OCI-LY7 (cell line): ENCODE data around the gene KLRD1. TPM values are rescaled to one million over a fixed set of nuclear protein-coding genes. Genes with fewer than 3 reads are reported as not detected.
"Not testable (repeated sequence)": the region's sequence is repeated elsewhere in the genome, so short reads cannot be mapped to it uniquely, and the experiment has no call there.

ENCODE experiments used
- BruUV-seq: library from RNA; stranded (reverse); fragments of 400-500 nt; replicated peaks from 2 replicates; lab custom pipeline; 2021; lab: Mats Ljungman, UMichigan
- CTCF ChIA-PET: fragments of 300-600 bp; sonication (Branson Sonifier 250); formaldehyde crosslinking; loops from one replicate; lab custom pipeline; 2022; ENCODE audit warnings: antibody characterized with exemption; ENCODE audit not compliant: unreplicated experiment; lab: Charles Lee
- POLR2A ChIA-PET: fragments of 300-600 bp; sonication (Branson Sonifier 250); formaldehyde crosslinking; loops from one replicate; lab custom pipeline; 2022; ENCODE audit warnings: antibody characterized with exemption; lab: Charles Lee
- DNase-seq: peaks from one replicate; pipeline ENCODE4 v3.0.0-alpha.2; 2015; ENCODE audit warnings: low spot score
- H2AFZ ChIP-seq: fragments of 200-600 bp; sonication (generic), shearing (Covaris generic); 2 replicates; pipeline ENCODE4 v1.6.1; 2014; ENCODE audit warnings: mild to moderate bottlenecking, antibody characterized with exemption, low read length, moderate library complexity
- H3K27ac ChIP-seq: fragments of 200-600 bp; sonication (generic); 2 replicates; pipeline ENCODE4 v1.5.1; 2014; ENCODE audit warnings: mixed run types, low read depth, mild to moderate bottlenecking, moderate library complexity, low read length, inconsistent platforms; ENCODE audit not compliant: poor library complexity, severe bottlenecking
- H3K36me3 ChIP-seq: fragments of 200-600 bp; sonication (generic); 2 replicates; pipeline ENCODE4 v1.6.1; 2014; ENCODE audit warnings: mild to moderate bottlenecking, antibody characterized with exemption, low read length, moderate library complexity, mixed read lengths; ENCODE audit not compliant: insufficient read depth
- H3K4me1 ChIP-seq: fragments of 200-600 bp; sonication (generic); 2 replicates; pipeline ENCODE4 v1.5.1; 2014; ENCODE audit warnings: mild to moderate bottlenecking, low read length; ENCODE audit not compliant: insufficient read depth, poor library complexity, severe bottlenecking
- H3K4me2 ChIP-seq: fragments of 200-600 bp; sonication (generic); 2 replicates; pipeline ENCODE4 v1.6.1; 2014; ENCODE audit warnings: mild to moderate bottlenecking, low read length
- H3K4me3 ChIP-seq: fragments of 200-600 bp; sonication (generic); 2 replicates; pipeline ENCODE4 v1.5.1; 2014; ENCODE audit warnings: mild to moderate bottlenecking, low read depth, low read length; ENCODE audit not compliant: poor library complexity, severe bottlenecking
- H3K79me2 ChIP-seq: fragments of 200-600 bp; sonication (generic); 2 replicates; pipeline ENCODE4 v1.6.1; 2016; ENCODE audit warnings: low read depth, mild to moderate bottlenecking, low read length, moderate library complexity, mixed read lengths; ENCODE audit not compliant: insufficient read depth
- H3K9me2 ChIP-seq: fragments of 200-600 bp; sonication (generic); 2 replicates; pipeline ENCODE4 v1.6.1; 2016; ENCODE audit warnings: mild to moderate bottlenecking, low read length, mixed read lengths; ENCODE audit not compliant: insufficient read depth
- H3K9me3 ChIP-seq: fragments of 200-600 bp; sonication (generic); 2 replicates; pipeline ENCODE4 v1.6.1; 2014; ENCODE audit warnings: mild to moderate bottlenecking, mixed run types, low read length, mixed read lengths
- H4K20me1 ChIP-seq: fragments of 200-600 bp; sonication (generic); 2 replicates; pipeline ENCODE4 v1.6.1; 2014; ENCODE audit warnings: mild to moderate bottlenecking, antibody characterized with exemption, low read length, moderate library complexity, mixed read lengths; ENCODE audit not compliant: insufficient read depth
- EZH2phosphoT487 ChIP-seq: fragments of 200-600 bp; sonication (generic); IDR thresholded peaks from 2 replicates; pipeline ENCODE4 v1.6.1; 2018; ENCODE audit warnings: low read depth, borderline replicate concordance, mild to moderate bottlenecking, mixed run types, antibody characterized with exemption, low read length, moderate library complexity, mixed read lengths
- intact Hi-C: fragments of 100-400 bp; cut with micrococcal nuclease; formaldehyde crosslinking; loops from one replicate; pipeline ENCODE4 v1.10.0; 2022; ENCODE audit not compliant: unreplicated experiment
- total RNA-seq, 2 experiments: library from RNA; depleted of rRNA in 1 of 2; stranded (reverse); fragments of >200 nt in 1 of 2; shearing (Covaris generic) in 1 of 2; gene quantifications; 2 replicates each; pipeline ENCODE4 v1.2.3, GENCODE V29; 2014 to 2022
- TF ChIP-seq, protein P1 (sequence below): fragments of 200-600 bp; sonication (generic); conservative IDR thresholded peaks from 2 replicates; pipeline ENCODE4 v1.5.1; 2014; ENCODE audit warnings: mild to moderate bottlenecking, antibody characterized with exemption, low read length, moderate library complexity, mixed read lengths

KLRD1 gene
- total RNA-seq, 2 experiments from 2014 or later, result under 0.01 to 0.04 TPM

DNA sequence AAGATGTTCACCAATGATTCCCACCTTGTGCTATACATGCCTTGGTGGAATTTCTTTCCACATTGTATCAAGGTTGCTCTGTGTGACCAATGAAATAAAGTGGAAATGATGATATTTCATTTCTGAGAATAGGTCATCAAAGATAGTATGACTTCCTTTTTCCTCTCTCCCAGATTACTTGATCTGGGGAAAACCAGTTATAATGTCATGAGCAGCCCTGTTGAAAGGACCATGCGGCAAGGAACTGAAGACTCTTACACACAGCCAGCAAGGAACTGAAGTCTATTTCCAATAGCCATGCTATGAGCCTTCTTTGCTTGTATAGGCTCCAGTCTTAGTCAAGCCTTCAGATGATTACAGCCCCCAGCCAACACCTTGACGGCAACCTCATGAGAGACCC is 11.7 kb downstream of the KLRD1 start:
- intact Hi-C loops, result no loop called here
- Histone ChIP-seq H3K9me2 (no peaks in the 10 kb centered on the region), H3K79me2 (no peaks in the 10 kb centered on the region), H2AFZ (no peak overlapping the region), H3K27ac (no peak overlapping the region), H3K9me3 (no peaks in the 10 kb centered on the region), H3K4me2 (no peak overlapping the region), H3K4me3 (no peak overlapping the region), H3K36me3 (no peaks in the 10 kb centered on the region), H4K20me1 (no peaks in the 10 kb centered on the region), H3K4me1 (no peaks in the 10 kb centered on the region)
- no peak for DNase-seq
- TF ChIP-seq, protein P1, sequence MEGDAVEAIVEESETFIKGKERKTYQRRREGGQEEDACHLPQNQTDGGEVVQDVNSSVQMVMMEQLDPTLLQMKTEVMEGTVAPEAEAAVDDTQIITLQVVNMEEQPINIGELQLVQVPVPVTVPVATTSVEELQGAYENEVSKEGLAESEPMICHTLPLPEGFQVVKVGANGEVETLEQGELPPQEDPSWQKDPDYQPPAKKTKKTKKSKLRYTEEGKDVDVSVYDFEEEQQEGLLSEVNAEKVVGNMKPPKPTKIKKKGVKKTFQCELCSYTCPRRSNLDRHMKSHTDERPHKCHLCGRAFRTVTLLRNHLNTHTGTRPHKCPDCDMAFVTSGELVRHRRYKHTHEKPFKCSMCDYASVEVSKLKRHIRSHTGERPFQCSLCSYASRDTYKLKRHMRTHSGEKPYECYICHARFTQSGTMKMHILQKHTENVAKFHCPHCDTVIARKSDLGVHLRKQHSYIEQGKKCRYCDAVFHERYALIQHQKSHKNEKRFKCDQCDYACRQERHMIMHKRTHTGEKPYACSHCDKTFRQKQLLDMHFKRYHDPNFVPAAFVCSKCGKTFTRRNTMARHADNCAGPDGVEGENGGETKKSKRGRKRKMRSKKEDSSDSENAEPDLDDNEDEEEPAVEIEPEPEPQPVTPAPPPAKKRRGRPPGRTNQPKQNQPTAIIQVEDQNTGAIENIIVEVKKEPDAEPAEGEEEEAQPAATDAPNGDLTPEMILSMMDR, result no peak
- TF ChIP-seq EZH2phosphoT487, result no peak
- ChIA-PET POLR2A (interaction anchor here (0.6 to 0.7 kb wide), 2 partner anchors 28 to 241 kb away, joined by 3 to 8 read pairs; no protein-coding TSS in a partner anchor), CTCF (no interaction called here)
- no TSS peak for BruUV-seq

DNA sequence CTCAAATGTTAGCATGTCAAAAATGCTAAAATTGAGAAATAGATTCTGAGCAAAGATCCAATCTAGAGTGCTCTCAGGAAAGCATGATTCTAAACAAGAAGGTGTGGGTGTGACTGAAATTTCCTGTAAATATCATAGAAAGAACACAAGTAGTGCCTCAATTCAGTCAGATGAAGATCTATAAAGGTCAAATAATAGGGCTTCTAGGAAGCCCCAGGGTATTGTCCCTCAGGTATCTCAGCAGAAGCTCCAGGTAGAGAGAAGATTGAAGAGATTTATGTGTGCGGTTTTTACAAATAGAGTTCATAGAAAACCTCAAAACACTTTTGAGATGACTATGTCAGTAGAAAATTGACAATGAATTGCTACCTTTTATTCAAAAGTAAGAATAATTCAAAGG is 13.0 kb downstream of the KLRD1 start:
- intact Hi-C loops, result loop anchor here (10.0 kb wide), 1 partner anchor 176 kb away; no protein-coding TSS in a partner anchor
- no TSS peak for BruUV-seq
- H3K36me3 ChIP-seq, result no peaks in the 10 kb centered on the region

DNA sequence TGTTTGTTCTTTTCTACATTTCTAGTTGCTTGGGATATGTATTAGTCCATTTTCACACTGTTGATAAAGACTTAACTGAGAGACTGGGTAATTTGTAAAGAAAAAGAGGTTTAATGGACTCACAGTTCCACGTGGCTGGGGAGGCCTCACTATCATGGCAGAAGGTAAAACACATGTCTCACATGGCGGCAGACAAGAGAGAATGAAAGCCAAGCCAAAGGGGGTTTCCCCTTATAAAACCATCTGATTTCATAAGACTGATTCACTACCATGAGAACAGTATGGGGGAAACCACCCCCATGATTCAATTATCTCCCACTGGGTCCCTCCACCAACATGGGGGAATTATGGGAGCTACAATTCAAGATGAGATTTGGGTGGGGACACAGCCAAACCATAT is 21.0 kb downstream of the KLRD1 start:
- H3K4me1 ChIP-seq, H3K79me2 ChIP-seq, H3K36me3 ChIP-seq, POLR2A ChIA-PET, H3K9me2 ChIP-seq, CTCF ChIA-PET, H3K4me3 ChIP-seq, H2AFZ ChIP-seq, H3K4me2 ChIP-seq, BruUV-seq, H3K27ac ChIP-seq, DNase-seq, H4K20me1 ChIP-seq: not testable (repeated sequence)
- H3K9me3 ChIP-seq, result peaks cover 30% of the 10 kb centered on the region; the same call in 1 of the 2 replicates
- intact Hi-C loops, result loop anchor here (10.0 kb wide), 1 partner anchor 184 kb away; no protein-coding TSS in a partner anchor

More for the DNA sequence above, 13.0 kb downstream of the KLRD1 start:
- no peaks in the 10 kb centered on the region for H3K9me2 ChIP-seq
- no peaks in the 10 kb centered on the region for H4K20me1 ChIP-seq
- no peak overlapping the region for H3K27ac ChIP-seq
- no peaks in the 10 kb centered on the region for H3K79me2 ChIP-seq
- H3K4me1 ChIP-seq, result no peaks in the 10 kb centered on the region
- H3K4me3 ChIP-seq, result no peak overlapping the region
- peaks cover 8% of the 10 kb centered on the region; the same call in 1 of the 2 replicates for H3K9me3 ChIP-seq
- no peak overlapping the region for H3K4me2 ChIP-seq
- ChIA-PET CTCF (no interaction called here), POLR2A (interaction anchor here (0.6 to 1.5 kb wide), 2 partner anchors 104 to 151 kb away, joined by 3 read pairs; no protein-coding TSS in a partner anchor)
- H2AFZ ChIP-seq, result peak overlapping the region; percentile 38; the same call in 1 of the 2 replicates
- no peak for DNase-seq
- no peak for TF ChIP-seq EZH2phosphoT487
- TF ChIP-seq, protein P1, result no peak
